Common myeloid progenitor, CD34-positive (primary cell): ENCODE measurements around the gene SKIDA1.
A peak's percentile ranks its signal among the peaks of the same experiment; 100 is the strongest.

Experiments
- CTCF ChIA-PET: fragments of 350-600 bp; sonication (Branson Sonifier 250); formaldehyde crosslinking; loops from one replicate; lab custom pipeline; 2021; ENCODE audit warnings: antibody characterized with exemption; lab: Charles Lee
- POLR2A ChIA-PET: fragments of 350-600 bp; sonication (Branson Sonifier 250); formaldehyde crosslinking; loops from one replicate; lab custom pipeline; 2021; ENCODE audit warnings: antibody characterized with exemption; lab: Charles Lee
- DNase-seq, 3 donors: peaks; one replicate each; pipeline versions ENCODE4 v3.0.0 to v3.0.0-alpha.2; 2013
- H3K27ac ChIP-seq, 2 experiments: 1 replicate in 1 of 2; 2 replicates in 1 of 2; pipeline ENCODE4 v1.7.0; 2013; ENCODE audit warnings: inconsistent platforms in 2 of 2, low read length in 2 of 2, mild to moderate bottlenecking in 2 of 2, low read depth in 1 of 2, moderate library complexity in 1 of 2; ENCODE audit not compliant: severe bottlenecking in 2 of 2, insufficient read depth in 1 of 2, poor library complexity in 1 of 2
- H3K27me3 ChIP-seq, 5 experiments: replicated peaks in 2 of 5; 1 replicate in 3 of 5; 2 replicates in 2 of 5; pipeline versions ENCODE4 v1.6.1 to v1.7.0; 2013; ENCODE audit warnings: low read length in 4 of 5, mild to moderate bottlenecking in 2 of 5, moderate library complexity in 2 of 5, inconsistent platforms in 1 of 5; ENCODE audit not compliant: insufficient read depth in 5 of 5, control insufficient read depth in 4 of 5
- H3K36me3 ChIP-seq, 4 experiments: 1 replicate in 2 of 4; 2 replicates in 2 of 4; pipeline versions ENCODE4 v1.6.1 to v1.7.0; 2013; ENCODE audit warnings: low read length in 3 of 4, control low read depth in 1 of 4, mild to moderate bottlenecking in 1 of 4; ENCODE audit not compliant: control insufficient read depth in 4 of 4, insufficient read depth in 4 of 4
- H3K4me1 ChIP-seq, 4 experiments: 1 replicate in 3 of 4; 2 replicates in 1 of 4; pipeline versions ENCODE4 v1.6.1 to v1.7.1; 2013; ENCODE audit warnings: low read length in 3 of 4, mild to moderate bottlenecking in 3 of 4, control low read depth in 1 of 4, inconsistent platforms in 1 of 4, moderate library complexity in 1 of 4; ENCODE audit not compliant: control insufficient read depth in 4 of 4, insufficient read depth in 4 of 4; ENCODE audit errors: control extremely low read depth in 1 of 4
- H3K4me3 ChIP-seq, 7 experiments: 1 replicate in 4 of 7; 2 replicates in 3 of 7; pipeline versions ENCODE4 v1.5.1 to v1.7.0; 2013; ENCODE audit warnings: mild to moderate bottlenecking in 7 of 7, low read length in 6 of 7, moderate library complexity in 6 of 7, inconsistent platforms in 2 of 7, low read depth in 2 of 7, control low read depth in 1 of 7; ENCODE audit not compliant: insufficient read depth in 4 of 7, control insufficient read depth in 1 of 7; ENCODE audit errors: extremely low read depth in 1 of 7
- H3K9me3 ChIP-seq, 5 experiments: 1 replicate in 4 of 5; 2 replicates in 1 of 5; pipeline versions ENCODE4 v1.6.1 to v1.7.1; 2013; ENCODE audit warnings: low read length in 4 of 5, mild to moderate bottlenecking in 2 of 5, inconsistent platforms in 1 of 5, low read depth in 1 of 5, moderate library complexity in 1 of 5; ENCODE audit not compliant: control insufficient read depth in 4 of 5, insufficient read depth in 2 of 5; ENCODE audit errors: control extremely low read depth in 1 of 5
- WGBS: methylation state at CpG from one replicate; pipeline ENCODE4 v1.1.5; 2013; ENCODE audit not compliant: insufficient coverage; 5-methylcytosine and 5-hydroxymethylcytosine counted together

Gene SKIDA1

DNA sequence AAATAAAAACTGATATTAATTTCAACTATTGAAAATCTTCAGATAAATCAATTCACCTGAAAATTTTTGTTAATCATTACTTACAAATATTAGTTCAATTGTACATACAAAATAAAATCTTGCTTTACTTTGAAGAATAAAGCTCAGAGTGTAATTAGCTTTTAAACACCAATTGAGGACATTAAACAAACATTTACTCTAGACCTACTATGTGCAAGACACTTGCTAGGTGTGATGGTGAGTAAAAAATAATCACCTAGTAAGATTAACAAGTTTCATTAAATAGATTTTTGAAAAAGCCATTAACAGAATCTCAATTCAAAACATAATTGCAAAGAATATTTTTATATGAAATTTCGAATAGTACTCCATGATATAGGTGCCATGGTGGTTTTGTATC lies 4.7 kb upstream of the SKIDA1 start:
- no peaks in the 10 kb centered on the region for H3K27me3 ChIP-seq
- no peaks in the 10 kb centered on the region for H3K9me3 ChIP-seq
- no peaks in the 10 kb centered on the region for H3K36me3 ChIP-seq
- WGBS = no CpG with 5 or more reads among the region's 1 CpG
- DNase-seq = no peak
- H3K27ac ChIP-seq = peak overlapping the region in 1 of 2 experiments; percentile 90
- peaks cover 16 to 58% (median 37%) of the 10 kb centered on the region in 4 experiments for H3K4me1 ChIP-seq
- ChIA-PET CTCF (interaction anchor here (2.0 to 16.3 kb wide), 2 partner anchors 12 to 32 kb away, joined by 6 to 134 read pairs; no protein-coding TSS in a partner anchor), POLR2A (no interaction called here)
- no peak overlapping the region for H3K4me3 ChIP-seq

DNA sequence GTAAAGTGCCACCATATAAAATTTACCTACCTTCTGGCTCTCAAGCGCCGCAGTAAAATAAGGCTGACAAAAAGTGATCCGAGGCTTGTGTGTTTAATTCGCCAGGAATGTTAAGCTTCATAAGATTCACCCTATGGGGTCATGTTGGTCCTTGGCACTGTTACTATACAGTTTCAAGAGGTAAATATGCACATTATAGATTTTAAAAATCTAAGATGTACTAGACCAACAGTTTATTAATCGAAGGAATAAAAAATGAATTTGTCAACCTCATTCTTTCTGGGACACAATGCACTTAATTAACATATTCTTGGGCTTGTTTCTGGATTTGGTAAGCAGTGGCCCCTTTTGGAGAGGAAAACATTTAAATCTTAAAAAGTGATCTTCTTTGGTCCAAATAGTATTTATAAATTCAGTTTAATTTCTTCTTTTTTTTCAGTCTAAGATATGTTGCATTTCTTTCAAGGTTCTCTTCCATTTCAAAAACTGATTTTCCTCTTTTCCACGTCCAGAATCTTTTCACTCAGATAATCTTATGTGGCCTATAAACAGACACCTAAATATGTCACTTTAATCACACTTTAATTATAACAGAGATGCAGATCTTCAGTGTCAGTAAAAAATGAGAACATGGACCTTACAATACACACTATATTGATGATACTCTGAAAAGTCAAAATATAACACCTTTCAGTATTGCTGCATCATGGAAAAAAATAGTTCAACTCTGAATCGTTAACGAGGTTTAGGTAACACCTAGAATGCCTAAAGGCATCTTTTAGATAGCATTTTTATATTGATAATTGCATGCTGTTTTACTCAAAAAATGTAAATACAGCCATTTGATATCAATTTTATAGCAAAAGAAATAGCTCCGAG lies 3.8 kb upstream of the SKIDA1 start:
- Histone ChIP-seq H3K36me3 (no peaks in the 10 kb centered on the region), H3K9me3 (no peaks in the 10 kb centered on the region), H3K4me1 (peaks cover 17 to 63% (median 41%) of the 10 kb centered on the region in 4 experiments), H3K4me3 (peak overlapping the region in 5 of 7 experiments; percentile 20 to 95 (median 82)), H3K27me3 (no peaks in the 10 kb centered on the region), H3K27ac (peak overlapping the region; percentile 86 to 95)
- peak in 1 of 3 donors; percentile 9 for DNase-seq
- ChIA-PET CTCF (interaction anchor here (2.0 to 16.3 kb wide), 2 partner anchors 11 to 31 kb away, joined by 6 to 134 read pairs; no protein-coding TSS in a partner anchor), POLR2A (no interaction called here)
- WGBS = no CpG with 5 or more reads among the region's 9 CpGs

DNA sequence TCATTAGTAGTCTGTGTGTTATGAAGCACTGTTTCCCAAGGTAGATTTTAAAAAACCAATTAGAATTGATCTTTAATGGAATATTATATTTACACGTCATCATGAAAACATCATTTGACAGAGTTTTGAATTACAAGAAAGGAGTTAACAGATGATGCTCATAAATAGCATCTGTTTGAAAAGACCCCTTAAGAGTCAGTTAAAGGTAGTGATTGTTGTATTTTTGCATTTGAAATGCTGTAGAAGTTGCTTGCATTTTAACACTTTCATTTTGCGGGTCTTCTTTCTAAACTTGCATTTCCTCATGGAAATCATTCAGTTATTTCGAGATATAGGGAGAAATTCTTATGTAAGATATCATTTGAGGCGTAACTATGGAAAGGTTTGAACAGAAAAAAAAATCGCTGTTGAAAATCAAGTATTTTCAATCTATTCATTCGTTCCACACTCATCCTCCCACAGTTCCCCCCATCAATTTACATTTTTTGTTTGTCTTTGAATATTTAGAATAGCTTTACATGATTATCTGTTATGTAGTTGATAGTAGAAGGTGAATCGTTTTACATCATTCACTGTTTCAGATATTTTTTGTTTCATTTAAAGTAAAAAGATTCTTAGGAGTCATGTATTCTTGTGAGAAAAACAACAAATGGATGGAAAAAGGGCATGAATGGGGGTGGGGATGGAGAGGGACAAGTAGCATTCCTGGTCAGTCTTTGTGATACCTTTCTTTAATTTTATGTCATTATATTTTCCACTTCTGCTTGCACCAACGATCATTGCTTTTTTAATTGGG lies 3.0 kb upstream of the SKIDA1 start:
- no CpG with 5 or more reads among the region's 8 CpGs for WGBS
- peaks cover 24 to 70% (median 49%) of the 10 kb centered on the region in 4 experiments for H3K4me1 ChIP-seq
- peak overlapping the region in 6 of 7 experiments; percentile 72 to 96 (median 82) for H3K4me3 ChIP-seq
- ChIA-PET POLR2A (interaction anchor here (1.7 kb wide), 1 partner anchor 32 kb away, joined by 7 read pairs; no protein-coding TSS in a partner anchor), CTCF (interaction anchor here (1.2 to 16.3 kb wide), 2 partner anchors 11 to 30 kb away, joined by 3 to 134 read pairs; no protein-coding TSS in a partner anchor)
- peak overlapping the region; percentile 86 to 95 for H3K27ac ChIP-seq
- DNase-seq = peak in 1 of 3 donors; percentile 12
- H3K27me3 ChIP-seq = no peaks in the 10 kb centered on the region
- H3K9me3 ChIP-seq = no peaks in the 10 kb centered on the region
- H3K36me3 ChIP-seq = no peaks in the 10 kb centered on the region

DNA sequence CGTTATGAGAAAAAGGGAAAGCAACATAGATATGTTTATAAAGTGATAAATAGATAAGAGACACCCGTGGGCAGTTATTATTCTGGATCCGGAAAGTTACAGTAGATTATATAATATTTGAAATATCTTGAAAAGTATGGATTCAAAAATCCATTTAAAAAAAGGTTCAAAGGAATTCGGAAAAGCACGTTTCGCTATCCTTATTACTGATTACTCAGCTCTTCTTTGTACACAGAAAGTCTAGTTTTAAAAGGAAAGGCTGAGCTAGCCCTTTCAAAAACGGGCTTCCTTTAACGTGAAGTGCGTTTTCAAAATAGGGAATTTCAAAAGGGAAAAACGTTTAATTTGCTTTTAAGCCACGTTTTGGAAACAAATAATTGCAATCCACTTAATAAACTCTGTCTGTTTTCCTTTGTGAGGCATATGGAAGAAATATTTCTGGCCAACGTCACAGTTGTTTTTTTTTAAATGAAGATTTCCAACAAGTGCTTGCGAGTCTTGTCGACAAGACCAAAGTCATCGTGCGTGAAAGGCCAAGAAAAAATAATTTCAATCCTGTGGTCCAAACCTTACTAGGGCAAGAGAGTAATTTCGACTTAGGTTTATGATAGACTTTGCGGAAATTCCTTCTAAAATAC lies 2.2 kb upstream of the SKIDA1 start:
- Histone ChIP-seq H3K4me1 (peaks cover 24 to 70% (median 49%) of the 10 kb centered on the region in 4 experiments), H3K4me3 (peak overlapping the region; percentile 72 to 96 (median 82)), H3K27me3 (no peaks in the 10 kb centered on the region), H3K36me3 (no peaks in the 10 kb centered on the region), H3K27ac (peak overlapping the region; percentile 86 to 95), H3K9me3 (no peaks in the 10 kb centered on the region)
- peak in 1 of 3 donors; percentile 40 for DNase-seq
- WGBS = 2% methylated on average over 9 of the region's 18 CpGs
- POLR2A ChIA-PET = interaction anchor here (1.7 to 2.4 kb wide), 2 partner anchors 11 to 31 kb away, joined by 7 to 9 read pairs; no protein-coding TSS in a partner anchor
- CTCF ChIA-PET = interaction anchor here (1.0 to 16.3 kb wide), 3 partner anchors 11 to 37 kb away, joined by 3 to 134 read pairs (median 4); no protein-coding TSS in a partner anchor

- CTCF ChIA-PET = interaction anchor here (1.0 to 16.3 kb wide), 3 partner anchors 12 to 36 kb away, joined by 3 to 134 read pairs (median 4); no protein-coding TSS in a partner anchor
- peak; percentile 60 to 77 (median 70) for DNase-seq
- under 1% methylated on average over 34 of the region's 68 CpGs for WGBS
These were observed 1.5 kb upstream of the SKIDA1 start for GRCh38 chr10:21526860-21527597.

More at GRCh38 chr10:21526860-21527597, 1.5 kb upstream of the SKIDA1 start:
- Histone ChIP-seq H3K36me3 (no peaks in the 10 kb centered on the region), H3K27ac (peak overlapping the region; percentile 86 to 95), H3K27me3 (no peaks in the 10 kb centered on the region), H3K4me3 (peak overlapping the region; percentile 72 to 96 (median 82)), H3K9me3 (no peaks in the 10 kb centered on the region), H3K4me1 (peaks cover 25 to 67% (median 47%) of the 10 kb centered on the region in 4 experiments)
- POLR2A ChIA-PET = interaction anchor here (1.0 to 2.4 kb wide), 3 partner anchors 10 to 31 kb away, joined by 5 to 9 read pairs (median 7); no protein-coding TSS in a partner anchor
